H1 (cell line): Measurements from ENCODE around the gene RADIL. TPM values are rescaled to one million over a fixed set of nuclear protein-coding genes. Genes with fewer than 3 reads are reported as not detected.

Experiments used
- CTCF ChIA-PET: fragments of 300-600 bp; sonication (Branson Sonifier 250); formaldehyde crosslinking; loops from one replicate; lab custom pipeline; 2021; ENCODE audit not compliant: partially characterized antibody; lab: Charles Lee
- POLR2A ChIA-PET: fragments of 300-600 bp; sonication (Branson Sonifier 250); formaldehyde crosslinking; loops from one replicate; lab custom pipeline; 2021; ENCODE audit warnings: inconsistent platforms; ENCODE audit not compliant: partially characterized antibody; lab: Charles Lee
- DNase-seq, 2 experiments: peaks; one replicate each; pipeline versions ENCODE4 v3.0.0 to v3.0.0-alpha.2; 2010 to 2022; ENCODE audit warnings: low spot score in 2 of 2, low read depth in 1 of 2, mixed read lengths in 1 of 2
- FAIRE-seq: peaks from 2 replicates; lab custom pipeline; 2011; peaks lifted over from hg19 to GRCh38; lab: Jason Lieb, UNC
- H2AFZ ChIP-seq: 2 replicates; pipeline ENCODE4 v1.8.1; 2012; ENCODE audit warnings: low read length, inconsistent platforms
- H2AK5ac ChIP-seq: 2 replicates; pipeline ENCODE4 v1.6.1; 2013; ENCODE audit warnings: low read depth, low read length
- H2BK120ac ChIP-seq: replicated peaks from 2 replicates; pipeline ENCODE3; 2013; ENCODE audit warnings: low read depth, low read length, inconsistent platforms
- H2BK12ac ChIP-seq: 2 replicates; pipeline ENCODE4 v1.6.1; 2013; ENCODE audit warnings: low read depth, low read length
- H2BK15ac ChIP-seq: 2 replicates; pipeline ENCODE4 v1.6.1; 2013; ENCODE audit warnings: low read length
- H2BK20ac ChIP-seq: 2 replicates; pipeline ENCODE4 v1.6.1; 2013; ENCODE audit warnings: low read length
- H2BK5ac ChIP-seq: 2 replicates; pipeline ENCODE4 v1.6.1; 2013; ENCODE audit warnings: low read depth, low read length
- H3K14ac ChIP-seq: 2 replicates; pipeline ENCODE4 v1.6.1; 2013; ENCODE audit warnings: inconsistent platforms; ENCODE audit not compliant: insufficient read length
- H3K18ac ChIP-seq: 2 replicates; pipeline ENCODE4 v1.6.1; 2013; ENCODE audit warnings: low read length; ENCODE audit errors: extremely low read depth
- H3K23ac ChIP-seq: 2 replicates; pipeline ENCODE4 v1.6.1; 2013; ENCODE audit warnings: inconsistent platforms; ENCODE audit not compliant: insufficient read length
- H3K23me2 ChIP-seq: 2 replicates; pipeline ENCODE4 v1.6.1; 2013; ENCODE audit warnings: low read depth, low read length
- H3K27ac ChIP-seq: 2 replicates; pipeline ENCODE4 v1.6.1; 2011; ENCODE audit warnings: low read depth, low read length, inconsistent platforms
- H3K27me3 ChIP-seq, 4 experiments: replicated peaks in 1 of 4; 1 replicate in 1 of 4; 2 replicates in 3 of 4; pipeline versions ENCODE4 v1.6.1 to v1.8.1; 2011 to 2013; ENCODE audit warnings: low read length in 3 of 4, mild to moderate bottlenecking in 3 of 4, inconsistent platforms in 2 of 4, mixed read lengths in 2 of 4, moderate library complexity in 1 of 4; ENCODE audit not compliant: control insufficient read depth in 3 of 4, insufficient read depth in 3 of 4; ENCODE audit errors: extremely low read depth in 1 of 4
- H3K36me3 ChIP-seq, 4 experiments: 2 replicates each; pipeline versions ENCODE4 v1.6.1 to v1.8.1; 2011 to 2013; ENCODE audit warnings: mild to moderate bottlenecking in 4 of 4, low read length in 3 of 4, moderate library complexity in 2 of 4, control low read depth in 1 of 4, inconsistent platforms in 1 of 4; ENCODE audit not compliant: insufficient read depth in 4 of 4, control insufficient read depth in 2 of 4
- H3K4ac ChIP-seq: replicated peaks from 2 replicates; pipeline ENCODE3; 2013; ENCODE audit warnings: low read length, low read depth, mixed read lengths, inconsistent platforms; ENCODE audit not compliant: insufficient read length
- H3K4me1 ChIP-seq, 4 experiments: replicated peaks in 1 of 4; 1 replicate in 1 of 4; 2 replicates in 3 of 4; pipeline versions ENCODE4 v1.6.1 to v1.8.1; 2011 to 2013; ENCODE audit warnings: low read length in 3 of 4, inconsistent platforms in 2 of 4, mixed read lengths in 1 of 4; ENCODE audit not compliant: insufficient read depth in 4 of 4, control insufficient read depth in 3 of 4
- H3K4me2 ChIP-seq, 2 experiments: 2 replicates each; pipeline versions ENCODE4 v1.6.1 to v1.8.1; 2011 to 2013; ENCODE audit warnings: low read depth in 2 of 2, low read length in 2 of 2, control low read depth in 1 of 2, inconsistent platforms in 1 of 2, mild to moderate bottlenecking in 1 of 2; ENCODE audit not compliant: insufficient read depth in 1 of 2
- H3K4me3 ChIP-seq, 4 experiments: fragments of 200-600, 300-600 bp in 1 of 4; sonication (generic), shearing (Covaris generic), sonication (Bioruptor Twin) in 1 of 4; 2 replicates each; pipeline versions ENCODE4 v1.5.1 to v1.8.1; 2011 to 2016; ENCODE audit warnings: low read length in 4 of 4, low read depth in 3 of 4, control low read depth in 2 of 4, inconsistent platforms in 2 of 4, mild to moderate bottlenecking in 2 of 4, mixed read lengths in 1 of 4, moderate library complexity in 1 of 4; ENCODE audit not compliant: insufficient read depth in 2 of 4; ENCODE audit errors: extremely low read depth in 1 of 4
- H3K56ac ChIP-seq: replicated peaks from 2 replicates; pipeline ENCODE3; 2013; ENCODE audit warnings: low read depth, mild to moderate bottlenecking, mixed read lengths, low read length, inconsistent platforms; ENCODE audit not compliant: insufficient read length
- H3K79me1 ChIP-seq: 2 replicates; pipeline ENCODE4 v1.6.1; 2013; ENCODE audit warnings: low read depth, low read length, control low read depth
- H3K79me2 ChIP-seq, 2 experiments: 2 replicates each; pipeline versions ENCODE4 v1.6.1 to v1.8.1; 2012 to 2013; ENCODE audit warnings: low read length in 2 of 2, mild to moderate bottlenecking in 2 of 2, inconsistent platforms in 1 of 2; ENCODE audit not compliant: insufficient read depth in 2 of 2, control insufficient read depth in 1 of 2
- H3K9ac ChIP-seq, 4 experiments: replicated peaks in 1 of 4; 1 replicate in 1 of 4; 2 replicates in 3 of 4; pipeline versions ENCODE4 v1.6.1 to v1.8.1; 2011 to 2013; ENCODE audit warnings: low read depth in 3 of 4, low read length in 3 of 4, control low read depth in 2 of 4, mild to moderate bottlenecking in 2 of 4, moderate library complexity in 2 of 4, inconsistent platforms in 1 of 4; ENCODE audit errors: extremely low read depth in 1 of 4
- H3K9me3 ChIP-seq, 2 experiments: 2 replicates each; pipeline versions ENCODE4 v1.6.1 to v1.8.1; 2012 to 2013; ENCODE audit warnings: mild to moderate bottlenecking in 2 of 2, moderate library complexity in 2 of 2, control low read depth in 1 of 2, inconsistent platforms in 1 of 2, low read depth in 1 of 2, low read length in 1 of 2, mixed read lengths in 1 of 2; ENCODE audit not compliant: insufficient read depth in 2 of 2
- H4K20me1 ChIP-seq, 2 experiments: replicated peaks in 1 of 2; 2 replicates each; pipeline versions ENCODE3 to v1.8.1; 2011 to 2013; ENCODE audit warnings: inconsistent platforms in 2 of 2, low read length in 2 of 2, mild to moderate bottlenecking in 1 of 2; ENCODE audit not compliant: insufficient read depth in 2 of 2, control insufficient read depth in 1 of 2
- H4K5ac ChIP-seq: 2 replicates; pipeline ENCODE4 v1.6.1; 2013; ENCODE audit warnings: low read length, low read depth, mixed read lengths, inconsistent platforms; ENCODE audit not compliant: insufficient read length
- H4K8ac ChIP-seq: 2 replicates; pipeline ENCODE4 v1.8.0; 2013; ENCODE audit warnings: mild to moderate bottlenecking, moderate library complexity, low read length, inconsistent platforms; ENCODE audit not compliant: insufficient read depth; ENCODE audit errors: extremely low read depth
- H4K91ac ChIP-seq: replicated peaks from 2 replicates; pipeline ENCODE3; 2013; ENCODE audit warnings: low read length, mixed read lengths, inconsistent platforms; ENCODE audit not compliant: insufficient read length
- BCL11A ChIP-seq, 2 experiments: IDR thresholded peaks; one replicate each; pipeline ENCODE4 v1.6.1; 2011; ENCODE audit warnings: low read depth in 2 of 2, low read length in 2 of 2, mild to moderate bottlenecking in 2 of 2
- POLR2A ChIP-seq, 2 experiments: IDR thresholded peaks; 1 replicate in 1 of 2; 2 replicates in 1 of 2; pipeline ENCODE4 v1.6.1; 2011; ENCODE audit warnings: low read depth in 2 of 2, low read length in 2 of 2, mild to moderate bottlenecking in 2 of 2; ENCODE audit errors: control extremely low read depth in 1 of 2
- POU5F1 ChIP-seq: IDR thresholded peaks from 2 replicates; pipeline ENCODE4 v1.6.1; 2011; ENCODE audit warnings: low read depth, mild to moderate bottlenecking, low read length, moderate library complexity
- SP1 ChIP-seq: IDR thresholded peaks from 2 replicates; pipeline ENCODE4 v1.6.1; 2011; ENCODE audit warnings: low read depth, low read length
- SP2 ChIP-seq: IDR thresholded peaks from 2 replicates; pipeline ENCODE4 v1.6.1; 2012; ENCODE audit warnings: mild to moderate bottlenecking, low read length, inconsistent platforms
- SP4 ChIP-seq: IDR thresholded peaks from 2 replicates; pipeline ENCODE4 v1.6.1; 2012; ENCODE audit warnings: low read length, inconsistent platforms
- TCF12 ChIP-seq: IDR thresholded peaks from 2 replicates; pipeline ENCODE4 v1.6.1; 2011; ENCODE audit warnings: low read depth, mild to moderate bottlenecking, low read length
- WGBS, 2 experiments: shearing (Covaris generic) in 1 of 2; methylation state at CpG; one replicate each; pipeline versions ENCODE4 v1.1.6 to v1.1.7; 2013 to 2015; ENCODE audit warnings: low lambda C conversion rate in 2 of 2, mixed read lengths in 2 of 2, inconsistent platforms in 1 of 2, low coverage in 1 of 2, missing lambda C conversion rate in 1 of 2; ENCODE audit not compliant: insufficient replicate concordance in 2 of 2, insufficient coverage in 1 of 2, insufficient read length in 1 of 2; ENCODE audit errors: extremely low coverage in 1 of 2, missing lambda C conversion rate in 1 of 2; 5-methylcytosine and 5-hydroxymethylcytosine counted together
- polyA plus RNA-seq, 7 experiments: library from polyadenylated mRNA; depleted of rRNA in 3 of 7; stranded (reverse) in 5 of 7; unstranded in 2 of 7; fragments of >200 nt in 5 of 7; fragments of 200-250 nt in 2 of 7; gene quantifications; 1 replicate in 5 of 7; 2 replicates in 1 of 7; 4 replicates in 1 of 7; pipeline versions ENCODE4 v1.2.1 to v1.2.3, GENCODE V29; 2011 to 2013; ENCODE audit warnings: missing spikeins in 2 of 7, mixed read lengths in 2 of 7
- total RNA-seq: library from RNA; stranded (reverse); fragmentation: NEBNext Ultra II Directional; extraction: Animal tissue kit (Norgen Biotek cat#: 25700); gene quantifications from 2 replicates; pipeline ENCODE4 v1.2.1, GENCODE V29; 2021
- TF ChIP-seq, protein P1 (sequence below): IDR thresholded peaks from 2 replicates; pipeline ENCODE4 v1.6.1; 2012; ENCODE audit warnings: inconsistent platforms
- TF ChIP-seq, protein P2 (sequence below): IDR thresholded peaks from 2 replicates; pipeline ENCODE4 v1.6.1; 2011; ENCODE audit warnings: low read depth, mild to moderate bottlenecking, low read length; ENCODE audit not compliant: insufficient read depth

RADIL gene
- total and polyA plus RNA-seq, 2 of the 8 experiments (the other 6 are each of a cell fraction or from before 2014, with no cell fraction given), result 5.0 to 5.4 TPM

DNA sequence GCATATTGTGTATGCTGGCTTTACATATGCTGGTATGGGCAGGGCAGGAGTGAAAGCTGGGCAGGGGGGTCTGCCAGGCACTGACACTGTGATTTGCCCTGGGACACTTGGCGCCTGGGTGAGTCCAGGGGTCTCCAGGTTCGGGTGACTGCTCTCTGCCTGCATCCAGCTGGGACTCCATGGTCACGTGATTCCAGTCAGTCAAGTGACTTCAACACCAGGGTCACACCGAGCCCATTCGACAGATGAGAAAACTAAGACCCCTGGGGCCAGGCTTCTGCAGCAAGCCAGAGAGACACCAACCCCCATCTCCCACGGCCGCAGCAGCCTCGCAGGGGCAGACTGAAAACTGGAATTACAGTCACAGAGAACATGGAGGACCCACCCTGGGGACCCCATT is 45.5 kb upstream of the RADIL start:
- Histone ChIP-seq H3K9ac (no peak overlapping the region), H4K20me1 (no peaks in the 10 kb centered on the region), H2BK15ac (no peak overlapping the region), H2AFZ (no peak overlapping the region), H4K8ac (no peak overlapping the region), H2AK5ac (no peak overlapping the region), H3K23ac (no peak overlapping the region), H3K79me2 (no peaks in the 10 kb centered on the region), H3K56ac (no peak overlapping the region), H3K4ac (no peak overlapping the region), H3K9me3 (peaks cover 4 to 6% of the 10 kb centered on the region in 2 experiments; a peak in 3 of 4 replicates), H3K27me3 (no peaks in the 10 kb centered on the region), H3K4me1 (peaks cover 0 to 6% (median 0%) of the 10 kb centered on the region in 4 experiments; a peak in 1 of 7 replicates), H2BK120ac (no peak overlapping the region), H3K79me1 (no peaks in the 10 kb centered on the region), H3K36me3 (no peaks in the 10 kb centered on the region), H3K18ac (no peak overlapping the region), H3K4me2 (no peak overlapping the region), H4K91ac (no peak overlapping the region), H4K5ac (no peak overlapping the region), H3K4me3 (no peak overlapping the region), H3K23me2 (no peaks in the 10 kb centered on the region), H2BK20ac (no peak overlapping the region), H3K27ac (no peak overlapping the region), H3K14ac (no peak overlapping the region), H2BK5ac (no peak overlapping the region), H2BK12ac (no peak overlapping the region)
- DNase-seq (no peak), FAIRE-seq (no peak)
- 91% methylated on average over 8 of the region's 8 CpGs; no CpG with 5 or more reads in 1 of the 2 experiments for WGBS, 2 experiments
- TF ChIP-seq, protein P1, sequence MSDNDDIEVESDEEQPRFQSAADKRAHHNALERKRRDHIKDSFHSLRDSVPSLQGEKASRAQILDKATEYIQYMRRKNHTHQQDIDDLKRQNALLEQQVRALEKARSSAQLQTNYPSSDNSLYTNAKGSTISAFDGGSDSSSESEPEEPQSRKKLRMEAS, result no peak
- TF ChIP-seq SP1 (no peak), BCL11A (IDR thresholded peaks at IDR 0.05; ENCODE audit: low read depth in 2 of 2, low read length in 2 of 2) (no peak), SP2 (no peak), SP4 (no peak), POLR2A (IDR thresholded peaks at IDR 0.05; ENCODE audit: control extremely low read depth in 1 of 2, low read depth in 2 of 2, low read length in 2 of 2) (no peak), TCF12 (no peak), POU5F1 (no peak)
- TF ChIP-seq, protein P2, sequence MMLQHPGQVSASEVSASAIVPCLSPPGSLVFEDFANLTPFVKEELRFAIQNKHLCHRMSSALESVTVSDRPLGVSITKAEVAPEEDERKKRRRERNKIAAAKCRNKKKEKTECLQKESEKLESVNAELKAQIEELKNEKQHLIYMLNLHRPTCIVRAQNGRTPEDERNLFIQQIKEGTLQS, result no peak
- ChIA-PET CTCF (interaction anchor here (1.1 kb wide), 1 partner anchor 9 kb away, joined by 3 read pairs; no protein-coding TSS in a partner anchor), POLR2A (no interaction called here)
